GM20000 (cell line): ENCODE data around the gene TBRG4.

ENCODE experiments used
- DNase-seq: peaks from one replicate; pipeline ENCODE4 v3.0.0; 2012; ENCODE audit warnings: low spot score
- CTCF ChIP-seq: IDR thresholded peaks from 2 replicates; pipeline ENCODE4 v1.5.1; 2012; ENCODE audit warnings: mild to moderate bottlenecking, control low read depth; ENCODE audit errors: extremely low read depth, missing control alignments

TBRG4 gene

GRCh38 chr7:45085619-45086200 lies 25.8 kb downstream of the TBRG4 start:
- TF ChIP-seq CTCF = no peak
- DNase-seq = no peak

GRCh38 chr7:45084901-45085618 lies 26.4 kb downstream of the TBRG4 start:
- TF ChIP-seq CTCF = no peak
- no peak for DNase-seq

GRCh38 chr7:45084336-45084735 lies 27.2 kb downstream of the TBRG4 start:
- DNase-seq = no peak
- TF ChIP-seq CTCF = no peak

- TF ChIP-seq CTCF = no peak
- DNase-seq = no peak
These were observed 28.6 kb downstream of the TBRG4 start for GRCh38 chr7:45082831-45083331.

- DNase-seq = no peak
- no peak for TF ChIP-seq CTCF
These were observed 29.3 kb downstream of the TBRG4 start for GRCh38 chr7:45082031-45082830.

- DNase-seq = no peak
- no peak for TF ChIP-seq CTCF
These were observed 29.9 kb downstream of the TBRG4 start for GRCh38 chr7:45081670-45081974.
